IMR-90 (cell line): ENCODE results near the gene NUMA1.

ENCODE experiments used
- BHLHE40 ChIP-seq: fragments of 150-350 bp; IDR thresholded peaks from 2 replicates; pipeline ENCODE4 v1.6.1; 2016; ENCODE audit warnings: mild to moderate bottlenecking, low read depth, low read length
- CEBPB ChIP-seq: IDR thresholded peaks from 2 replicates; pipeline ENCODE4 v1.6.1; 2012; ENCODE audit warnings: low read depth, low read length, improper control_type of control experiment
- CHD1 ChIP-seq: IDR thresholded peaks from 2 replicates; pipeline ENCODE4 v1.6.1; 2012; ENCODE audit warnings: low read depth, low read length, improper control_type of control experiment
- FOS ChIP-seq: fragments of 150-350 bp; IDR thresholded peaks from 2 replicates; pipeline ENCODE4 v1.6.1; 2016; ENCODE audit warnings: low read depth, low read length
- MAFK ChIP-seq: IDR thresholded peaks from 2 replicates; pipeline ENCODE4 v1.6.1; 2012; ENCODE audit warnings: low read depth, low read length, improper control_type of control experiment
- MAZ ChIP-seq: IDR thresholded peaks from 2 replicates; pipeline ENCODE4 v1.6.1; 2012; ENCODE audit warnings: low read depth, mild to moderate bottlenecking, low read length, improper control_type of control experiment, moderate library complexity, borderline replicate concordance
- MXI1 ChIP-seq: IDR thresholded peaks from 2 replicates; pipeline ENCODE4 v1.6.1; 2012; ENCODE audit warnings: low read depth, mild to moderate bottlenecking, low read length, moderate library complexity, borderline replicate concordance
- POLR2A ChIP-seq: IDR thresholded peaks from 2 replicates; pipeline ENCODE4 v1.6.1; 2012; ENCODE audit warnings: mild to moderate bottlenecking, low read depth, low read length
- RAD21 ChIP-seq: IDR thresholded peaks from 2 replicates; pipeline ENCODE4 v1.6.1; 2012; ENCODE audit warnings: low read length, improper control_type of control experiment
- RCOR1 ChIP-seq: IDR thresholded peaks from 2 replicates; pipeline ENCODE4 v1.6.1; 2012; ENCODE audit warnings: mild to moderate bottlenecking, low read length, improper control_type of control experiment; ENCODE audit not compliant: insufficient replicate concordance
- RFX5 ChIP-seq: IDR thresholded peaks from 2 replicates; pipeline ENCODE4 v1.8.0; 2012; ENCODE audit warnings: low read depth, mild to moderate bottlenecking, low read length, moderate library complexity
- SMC3 ChIP-seq: fragments of 150-350 bp; IDR thresholded peaks from 2 replicates; pipeline ENCODE4 v1.6.1; 2016; ENCODE audit warnings: low read depth, mild to moderate bottlenecking, antibody characterized with exemption, low read length, moderate library complexity
- TF ChIP-seq, protein P1 (sequence below): conservative IDR thresholded peaks from 2 replicates; pipeline ENCODE4 v1.5.1; 2012; ENCODE audit warnings: mild to moderate bottlenecking, low read depth, low read length, improper control_type of control experiment
- TF ChIP-seq, protein P2 (sequence below): fragments of 150-350 bp; IDR thresholded peaks from 2 replicates; pipeline ENCODE4 v1.6.1; 2017; ENCODE audit warnings: mild to moderate bottlenecking, antibody characterized with exemption, low read length, low read depth

DNA sequence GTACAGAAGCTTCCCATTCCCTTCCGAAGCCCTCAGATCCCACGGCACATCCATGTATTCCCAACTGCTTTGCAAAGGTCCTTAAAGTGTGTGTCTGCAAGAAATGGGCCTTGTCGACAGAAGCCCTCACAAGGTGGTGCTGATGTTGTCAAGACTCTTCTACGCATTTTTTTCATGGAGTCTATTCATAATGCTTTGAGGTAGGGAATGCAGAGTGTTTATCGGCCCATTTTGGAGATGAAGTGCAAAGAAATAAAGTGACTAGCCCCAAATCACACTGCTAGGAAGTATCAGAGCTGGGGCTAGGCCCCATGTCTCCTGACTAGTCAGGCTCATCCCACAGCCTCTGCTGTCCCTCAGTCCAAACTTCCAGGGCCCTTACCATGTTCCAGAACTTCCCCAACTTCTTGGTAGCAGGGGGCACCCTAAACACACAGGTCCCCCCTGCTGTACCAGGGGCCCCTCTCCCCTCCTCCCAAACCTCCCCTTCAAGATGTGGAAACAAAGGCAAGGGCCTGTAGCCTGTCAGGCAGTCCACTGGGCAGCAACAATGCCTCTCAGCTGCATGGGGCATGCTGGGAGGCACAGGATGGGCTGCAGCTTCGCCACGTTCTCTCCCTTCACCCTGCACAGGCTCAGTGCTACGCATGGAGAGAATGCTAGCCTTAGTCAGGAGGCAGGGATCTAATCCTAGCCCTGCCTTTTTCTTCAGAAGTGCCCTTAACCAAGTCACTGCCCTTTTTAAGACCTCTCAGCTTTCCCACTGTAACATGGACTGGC, 73.8 kb downstream of the NUMA1 start:
- TF ChIP-seq, protein P1, sequence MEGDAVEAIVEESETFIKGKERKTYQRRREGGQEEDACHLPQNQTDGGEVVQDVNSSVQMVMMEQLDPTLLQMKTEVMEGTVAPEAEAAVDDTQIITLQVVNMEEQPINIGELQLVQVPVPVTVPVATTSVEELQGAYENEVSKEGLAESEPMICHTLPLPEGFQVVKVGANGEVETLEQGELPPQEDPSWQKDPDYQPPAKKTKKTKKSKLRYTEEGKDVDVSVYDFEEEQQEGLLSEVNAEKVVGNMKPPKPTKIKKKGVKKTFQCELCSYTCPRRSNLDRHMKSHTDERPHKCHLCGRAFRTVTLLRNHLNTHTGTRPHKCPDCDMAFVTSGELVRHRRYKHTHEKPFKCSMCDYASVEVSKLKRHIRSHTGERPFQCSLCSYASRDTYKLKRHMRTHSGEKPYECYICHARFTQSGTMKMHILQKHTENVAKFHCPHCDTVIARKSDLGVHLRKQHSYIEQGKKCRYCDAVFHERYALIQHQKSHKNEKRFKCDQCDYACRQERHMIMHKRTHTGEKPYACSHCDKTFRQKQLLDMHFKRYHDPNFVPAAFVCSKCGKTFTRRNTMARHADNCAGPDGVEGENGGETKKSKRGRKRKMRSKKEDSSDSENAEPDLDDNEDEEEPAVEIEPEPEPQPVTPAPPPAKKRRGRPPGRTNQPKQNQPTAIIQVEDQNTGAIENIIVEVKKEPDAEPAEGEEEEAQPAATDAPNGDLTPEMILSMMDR = no peak
- TF ChIP-seq POLR2A = no peak
- TF ChIP-seq MXI1 = no peak
- TF ChIP-seq SMC3 = no peak
- no peak for TF ChIP-seq MAZ
- no peak for TF ChIP-seq RFX5
- no peak for TF ChIP-seq RCOR1
- TF ChIP-seq CEBPB = no peak
- TF ChIP-seq CHD1 = no peak
- TF ChIP-seq RAD21 = no peak
- TF ChIP-seq, protein P2, sequence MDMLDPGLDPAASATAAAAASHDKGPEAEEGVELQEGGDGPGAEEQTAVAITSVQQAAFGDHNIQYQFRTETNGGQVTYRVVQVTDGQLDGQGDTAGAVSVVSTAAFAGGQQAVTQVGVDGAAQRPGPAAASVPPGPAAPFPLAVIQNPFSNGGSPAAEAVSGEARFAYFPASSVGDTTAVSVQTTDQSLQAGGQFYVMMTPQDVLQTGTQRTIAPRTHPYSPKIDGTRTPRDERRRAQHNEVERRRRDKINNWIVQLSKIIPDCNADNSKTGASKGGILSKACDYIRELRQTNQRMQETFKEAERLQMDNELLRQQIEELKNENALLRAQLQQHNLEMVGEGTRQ = no peak
- no peak for TF ChIP-seq FOS
- no peak for TF ChIP-seq BHLHE40
- TF ChIP-seq MAFK = no peak
